Esophagus (tissue), 2 donors: ENCODE data around the gene FNDC3B. TPM values are rescaled to one million over a fixed set of nuclear protein-coding genes. Genes with fewer than 3 reads are reported as not detected.

ENCODE experiments used
- H3K27ac ChIP-seq, 2 donors: one replicate each; pipeline ENCODE4 v1.5.1; 2013; ENCODE audit warnings: low read depth in 2 of 2, mild to moderate bottlenecking in 2 of 2, inconsistent platforms in 1 of 2, low read length in 1 of 2, moderate library complexity in 1 of 2
- H3K27me3 ChIP-seq, 2 donors: one replicate each; pipeline ENCODE4 v1.6.1; 2013; ENCODE audit warnings: low read length in 2 of 2, control low read depth in 1 of 2, mild to moderate bottlenecking in 1 of 2; ENCODE audit not compliant: insufficient read depth in 2 of 2, control insufficient read depth in 1 of 2
- H3K36me3 ChIP-seq, 2 donors: one replicate each; pipeline ENCODE4 v1.6.1; 2013; ENCODE audit warnings: low read length in 1 of 2; ENCODE audit not compliant: control insufficient read depth in 2 of 2, insufficient read depth in 2 of 2
- H3K4me1 ChIP-seq, 2 donors: one replicate each; pipeline ENCODE4 v1.6.1; 2013; ENCODE audit warnings: low read length in 1 of 2; ENCODE audit not compliant: control insufficient read depth in 2 of 2, insufficient read depth in 2 of 2
- H3K4me3 ChIP-seq, 2 donors: one replicate each; pipeline ENCODE4 v1.5.1; 2013; ENCODE audit warnings: low read length in 2 of 2, mild to moderate bottlenecking in 2 of 2, low read depth in 1 of 2, moderate library complexity in 1 of 2
- H3K9me3 ChIP-seq, 2 donors: one replicate each; pipeline ENCODE4 v1.6.1; 2013; ENCODE audit warnings: mild to moderate bottlenecking in 2 of 2, low read depth in 1 of 2, low read length in 1 of 2, moderate library complexity in 1 of 2; ENCODE audit not compliant: control insufficient read depth in 2 of 2, insufficient read depth in 1 of 2
- WGBS, 2 donors: extraction: QIAGEN DNeasy Blood & Tissue Kit; methylation state at CpG; one replicate each; pipeline ENCODE4 v1.1.7; 2013; 5-methylcytosine and 5-hydroxymethylcytosine counted together
- polyA plus RNA-seq, 2 donors: library from polyadenylated mRNA; stranded (reverse); fragments of 200-250 nt; gene quantifications; one replicate each; pipeline ENCODE4 v1.2.3, GENCODE V29; 2013
- donor health status: healthy with polysubstance abuse.
- donor health status: Bipolar disorder and iron deficiency.

Gene FNDC3B
- polyA plus RNA-seq, 2 donors: 2.8 to 3.3 TPM

DNA sequence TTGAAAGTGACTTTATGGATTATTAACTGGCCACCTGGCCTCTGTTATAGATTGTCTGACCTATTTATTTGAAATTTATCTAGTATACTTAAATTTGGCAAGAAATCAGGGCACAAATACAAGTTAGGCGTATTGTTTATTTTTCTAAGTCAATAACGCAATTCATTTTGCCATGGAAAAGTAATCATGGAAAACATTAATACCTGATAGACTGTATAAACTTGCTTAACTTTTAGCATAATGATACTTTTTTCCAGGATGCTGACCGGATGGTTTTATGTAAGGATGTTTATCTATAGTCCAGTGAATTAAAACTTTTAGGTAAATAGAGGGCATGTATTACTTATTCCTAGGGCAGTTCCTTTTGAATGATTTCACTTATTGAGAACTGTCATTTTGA is 20.2 kb downstream of the FNDC3B start:
- Histone ChIP-seq H3K27me3 (no peaks in the 10 kb centered on the region), H3K9me3 (no peaks in the 10 kb centered on the region), H3K4me1 (no peaks in the 10 kb centered on the region), H3K27ac (no peak overlapping the region), H3K4me3 (no peak overlapping the region), H3K36me3 (no peaks in the 10 kb centered on the region)
- WGBS, 2 donors: 63 to 76% methylated on average over 3 of the region's 3 CpGs

- Histone ChIP-seq H3K27me3 (no peaks in the 10 kb centered on the region), H3K4me3 (no peak overlapping the region), H3K4me1 (no peaks in the 10 kb centered on the region), H3K9me3 (no peaks in the 10 kb centered on the region), H3K36me3 (no peaks in the 10 kb centered on the region), H3K27ac (no peak overlapping the region)
- WGBS, 2 donors: 86 to 93% methylated on average over 1 of the region's 1 CpG
These were observed 20.9 kb downstream of the FNDC3B start for GRCh38 chr3:172060234-172060633.

DNA sequence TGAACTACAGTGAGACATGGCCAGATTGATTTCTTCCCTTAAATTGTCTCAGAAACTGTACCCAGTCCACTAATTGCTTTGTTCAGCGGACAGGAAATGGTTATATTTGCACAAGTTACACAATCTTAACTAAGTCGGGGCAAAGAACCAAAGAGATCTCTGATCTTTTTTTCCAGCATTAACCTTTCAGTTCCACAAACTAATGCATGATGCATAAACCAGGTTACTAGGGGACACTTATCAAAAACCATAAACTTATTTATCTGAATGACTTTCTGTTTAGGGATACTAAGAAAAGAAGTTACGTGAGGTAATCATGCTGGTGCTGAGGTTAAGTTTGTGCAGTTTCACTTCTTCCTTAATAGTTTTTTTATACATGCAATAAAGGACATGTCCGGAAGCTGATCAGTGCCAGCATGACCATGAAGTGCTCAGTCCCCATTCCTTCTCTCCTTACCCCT is 22.4 kb downstream of the FNDC3B start:
- H3K4me1 ChIP-seq: no peaks in the 10 kb centered on the region
- no peaks in the 10 kb centered on the region for H3K27me3 ChIP-seq
- WGBS, 2 donors: 32 to 34% methylated on average over 4 of the region's 4 CpGs
- no peak overlapping the region for H3K4me3 ChIP-seq
- H3K36me3 ChIP-seq: no peaks in the 10 kb centered on the region
- no peaks in the 10 kb centered on the region for H3K9me3 ChIP-seq
- no peak overlapping the region for H3K27ac ChIP-seq

GRCh38 chr3:172062761-172063160 is 23.4 kb downstream of the FNDC3B start:
- Histone ChIP-seq H3K9me3 (no peaks in the 10 kb centered on the region), H3K27ac (no peak overlapping the region), H3K36me3 (no peaks in the 10 kb centered on the region), H3K4me1 (no peaks in the 10 kb centered on the region), H3K4me3 (no peak overlapping the region), H3K27me3 (no peaks in the 10 kb centered on the region)
- 93% methylated on average over 3 of the region's 3 CpGs for WGBS, 2 donors

GRCh38 chr3:172063456-172064432 is 24.4 kb downstream of the FNDC3B start:
- Histone ChIP-seq H3K36me3 (no peaks in the 10 kb centered on the region), H3K9me3 (no peaks in the 10 kb centered on the region), H3K4me1 (no peaks in the 10 kb centered on the region), H3K4me3 (no peak overlapping the region), H3K27ac (no peak overlapping the region), H3K27me3 (no peaks in the 10 kb centered on the region)
- WGBS, 2 donors: 80 to 84% methylated on average over 7 of the region's 7 CpGs

- Histone ChIP-seq H3K36me3 (no peaks in the 10 kb centered on the region), H3K4me1 (no peaks in the 10 kb centered on the region), H3K4me3 (no peak overlapping the region), H3K27ac (no peak overlapping the region), H3K27me3 (no peaks in the 10 kb centered on the region), H3K9me3 (no peaks in the 10 kb centered on the region)
- 5 to 14% methylated on average over 1 of the region's 1 CpG for WGBS, 2 donors
These were observed 26.1 kb downstream of the FNDC3B start for GRCh38 chr3:172065527-172065926.

GRCh38 chr3:172065967-172066762 is 26.8 kb downstream of the FNDC3B start:
- Histone ChIP-seq H3K9me3 (no peaks in the 10 kb centered on the region), H3K36me3 (no peaks in the 10 kb centered on the region), H3K27me3 (no peaks in the 10 kb centered on the region), H3K4me1 (no peaks in the 10 kb centered on the region), H3K4me3 (no peak overlapping the region), H3K27ac (no peak overlapping the region)
- 47 to 66% methylated on average over 7 of the region's 7 CpGs for WGBS, 2 donors

DNA sequence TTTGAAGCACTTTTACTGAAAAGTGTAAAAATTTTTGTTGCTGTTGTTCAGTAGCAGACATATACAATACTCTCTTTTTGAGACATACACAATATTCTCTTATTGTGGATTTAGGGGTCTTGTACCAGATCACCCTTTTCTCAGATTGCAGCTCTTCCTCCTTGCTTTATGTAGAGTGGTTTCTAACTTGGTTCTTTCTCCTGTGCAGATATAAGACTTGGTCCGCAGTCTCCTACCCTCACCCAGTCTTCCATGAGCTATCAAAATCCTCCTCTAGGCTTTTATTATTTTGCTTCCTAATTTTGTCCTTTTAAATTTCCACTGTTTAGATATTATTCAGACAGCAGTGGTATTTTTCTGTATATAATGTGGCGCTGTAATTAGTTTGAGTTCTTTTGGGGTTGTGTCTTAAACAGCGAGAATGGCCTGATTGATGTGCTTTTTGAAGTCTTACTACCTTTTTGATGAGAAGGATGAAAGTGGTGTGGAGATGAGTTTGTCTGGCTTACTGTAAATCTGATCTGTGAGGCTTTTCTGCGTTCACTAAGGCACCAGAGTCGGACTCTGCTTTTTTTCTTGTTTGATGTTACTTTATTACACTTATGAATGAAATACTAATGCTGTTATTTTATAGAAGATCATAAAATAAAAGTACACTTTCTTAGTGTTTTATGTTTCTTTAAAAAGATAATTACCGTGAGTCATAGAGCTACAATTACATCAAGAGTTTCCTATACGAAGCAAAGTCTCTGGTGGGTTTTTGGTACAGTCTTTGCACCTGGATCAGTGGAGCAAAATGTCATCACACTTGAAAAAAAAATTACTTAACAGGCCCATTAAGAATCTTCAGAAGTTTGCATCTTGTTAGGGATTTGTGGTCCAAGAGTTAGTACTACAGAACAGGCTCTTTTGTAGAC is 27.8 kb downstream of the FNDC3B start:
- Histone ChIP-seq H3K4me1 (no peaks in the 10 kb centered on the region), H3K27me3 (no peaks in the 10 kb centered on the region), H3K4me3 (no peak overlapping the region), H3K27ac (no peak overlapping the region), H3K36me3 (no peaks in the 10 kb centered on the region), H3K9me3 (no peaks in the 10 kb centered on the region)
- WGBS, 2 donors: 73 to 86% methylated on average over 7 of the region's 7 CpGs
